ENCODE results near the gene FRMD6.

FRMD6 gene

DNA sequence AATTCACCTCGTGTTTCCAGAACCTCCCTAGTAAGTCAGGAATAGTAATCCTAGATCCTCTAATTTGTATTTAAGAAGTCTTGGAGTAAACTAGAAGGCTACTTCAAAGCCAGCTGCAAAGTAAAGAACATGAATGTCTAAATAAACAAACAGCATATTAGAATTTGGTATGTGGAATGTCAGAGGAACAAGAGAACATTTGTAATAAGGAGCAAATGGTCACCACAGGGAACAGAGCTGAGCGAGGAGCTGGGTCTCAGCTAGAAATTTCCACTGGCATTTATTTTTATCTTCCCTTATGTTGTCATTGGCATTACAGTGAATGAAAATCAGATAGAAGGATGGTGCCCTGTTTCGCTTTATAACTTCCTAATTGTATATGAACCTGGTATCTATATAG, 50.2 kb downstream of the FRMD6 start:
- H3K27me3 ChIP-seq (ENCODE audit: insufficient read depth, low read length, poor library complexity, severe bottlenecking): no peaks in the 10 kb centered on the region
- TF ChIP-seq EZH2phosphoT487 (IDR thresholded peaks at IDR 0.05; ENCODE audit: borderline replicate concordance): no peak
- TF ChIP-seq, protein P1, sequence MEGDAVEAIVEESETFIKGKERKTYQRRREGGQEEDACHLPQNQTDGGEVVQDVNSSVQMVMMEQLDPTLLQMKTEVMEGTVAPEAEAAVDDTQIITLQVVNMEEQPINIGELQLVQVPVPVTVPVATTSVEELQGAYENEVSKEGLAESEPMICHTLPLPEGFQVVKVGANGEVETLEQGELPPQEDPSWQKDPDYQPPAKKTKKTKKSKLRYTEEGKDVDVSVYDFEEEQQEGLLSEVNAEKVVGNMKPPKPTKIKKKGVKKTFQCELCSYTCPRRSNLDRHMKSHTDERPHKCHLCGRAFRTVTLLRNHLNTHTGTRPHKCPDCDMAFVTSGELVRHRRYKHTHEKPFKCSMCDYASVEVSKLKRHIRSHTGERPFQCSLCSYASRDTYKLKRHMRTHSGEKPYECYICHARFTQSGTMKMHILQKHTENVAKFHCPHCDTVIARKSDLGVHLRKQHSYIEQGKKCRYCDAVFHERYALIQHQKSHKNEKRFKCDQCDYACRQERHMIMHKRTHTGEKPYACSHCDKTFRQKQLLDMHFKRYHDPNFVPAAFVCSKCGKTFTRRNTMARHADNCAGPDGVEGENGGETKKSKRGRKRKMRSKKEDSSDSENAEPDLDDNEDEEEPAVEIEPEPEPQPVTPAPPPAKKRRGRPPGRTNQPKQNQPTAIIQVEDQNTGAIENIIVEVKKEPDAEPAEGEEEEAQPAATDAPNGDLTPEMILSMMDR (conservative IDR thresholded peaks at IDR 0.05; ENCODE audit: low read length): no peak
- H3K4me1 ChIP-seq (ENCODE audit: insufficient read depth, low read length, poor library complexity, severe bottlenecking): no peaks in the 10 kb centered on the region
- no peak overlapping the region for H3K9ac ChIP-seq (ENCODE audit: low read depth, low read length, poor library complexity, severe bottlenecking)
- no peaks in the 10 kb centered on the region for H3K36me3 ChIP-seq (ENCODE audit: insufficient read depth, low read length)
- no peaks in the 10 kb centered on the region for H4K20me1 ChIP-seq (ENCODE audit: insufficient read depth, low read length, poor library complexity, severe bottlenecking)
- no peaks in the 10 kb centered on the region for H3K9me3 ChIP-seq (ENCODE audit: insufficient read depth, low read depth, low read length)
- H3F3A ChIP-seq (ENCODE audit: low read depth): no peaks in the 10 kb centered on the region
- no peak overlapping the region for H3K4me3 ChIP-seq (ENCODE audit: low read length, poor library complexity, severe bottlenecking)
- H3K79me2 ChIP-seq (ENCODE audit: insufficient read depth, low read length): no peaks in the 10 kb centered on the region
- no peak overlapping the region for H3K4me2 ChIP-seq (ENCODE audit: low read depth, low read length, poor library complexity, severe bottlenecking)
- H3K9me2 ChIP-seq (replicated peaks; ENCODE audit: low read depth, low read length): no peaks in the 10 kb centered on the region
- H2AFZ ChIP-seq (ENCODE audit: low read length): no peak overlapping the region

DNA sequence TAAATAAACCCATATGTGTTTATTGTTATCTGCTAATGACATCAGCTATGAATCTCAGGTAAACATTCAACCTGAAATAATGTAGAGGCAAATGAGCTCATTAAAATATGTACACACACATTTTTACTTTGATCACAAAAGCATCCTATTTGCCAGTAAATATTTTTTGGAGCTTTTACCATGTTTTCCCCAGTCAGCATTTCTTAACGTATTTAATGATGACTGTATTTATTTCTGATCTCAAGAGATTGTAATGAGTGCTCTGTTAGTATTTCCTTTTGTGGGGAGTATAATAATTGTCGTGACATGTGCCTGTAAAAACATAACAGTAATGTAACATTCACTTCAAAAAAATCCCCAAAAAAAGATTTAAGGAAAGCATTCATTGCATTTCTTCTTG, 52.1 kb downstream of the FRMD6 start:
- Histone ChIP-seq H3K79me2 (ENCODE audit: insufficient read depth, low read length) (no peaks in the 10 kb centered on the region), H4K20me1 (ENCODE audit: insufficient read depth, low read length, poor library complexity, severe bottlenecking) (no peaks in the 10 kb centered on the region), H3K36me3 (ENCODE audit: insufficient read depth, low read length) (no peaks in the 10 kb centered on the region), H3K4me3 (ENCODE audit: low read length, poor library complexity, severe bottlenecking) (no peak overlapping the region), H2AFZ (ENCODE audit: low read length) (no peak overlapping the region), H3K9me3 (ENCODE audit: insufficient read depth, low read depth, low read length) (no peaks in the 10 kb centered on the region), H3F3A (ENCODE audit: low read depth) (no peaks in the 10 kb centered on the region), H3K4me2 (ENCODE audit: low read depth, low read length, poor library complexity, severe bottlenecking) (no peak overlapping the region), H3K9ac (ENCODE audit: low read depth, low read length, poor library complexity, severe bottlenecking) (no peak overlapping the region), H3K27me3 (ENCODE audit: insufficient read depth, low read length, poor library complexity, severe bottlenecking) (no peaks in the 10 kb centered on the region), H3K4me1 (ENCODE audit: insufficient read depth, low read length, poor library complexity, severe bottlenecking) (no peaks in the 10 kb centered on the region), H3K9me2 (replicated peaks; ENCODE audit: low read depth, low read length) (no peaks in the 10 kb centered on the region)
- no peak for TF ChIP-seq EZH2phosphoT487 (IDR thresholded peaks at IDR 0.05; ENCODE audit: borderline replicate concordance)
- TF ChIP-seq, protein P1 (conservative IDR thresholded peaks at IDR 0.05; ENCODE audit: low read length): no peak

DNA sequence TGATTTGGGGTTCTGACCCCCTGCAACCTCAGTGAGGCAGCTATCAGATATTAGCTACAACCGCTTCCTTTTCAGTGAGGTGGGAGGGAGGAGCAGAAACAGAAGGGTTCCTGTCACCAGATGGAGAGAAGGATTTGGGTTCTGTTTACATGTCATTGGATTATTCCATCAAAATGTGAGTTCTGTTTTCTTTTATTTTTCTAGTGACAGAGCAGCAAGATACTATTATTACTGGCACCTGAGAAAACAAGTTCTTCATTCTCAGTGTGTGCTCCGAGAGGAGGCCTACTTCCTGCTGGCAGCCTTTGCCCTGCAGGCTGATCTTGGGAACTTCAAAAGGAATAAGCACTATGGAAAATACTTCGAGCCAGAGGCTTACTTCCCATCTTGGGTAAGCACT, 52.8 kb downstream of the FRMD6 start:
- Histone ChIP-seq H3K79me2 (ENCODE audit: insufficient read depth, low read length) (no peaks in the 10 kb centered on the region), H3K27me3 (ENCODE audit: insufficient read depth, low read length, poor library complexity, severe bottlenecking) (no peaks in the 10 kb centered on the region), H3K36me3 (ENCODE audit: insufficient read depth, low read length) (no peaks in the 10 kb centered on the region), H3K9me3 (ENCODE audit: insufficient read depth, low read depth, low read length) (no peaks in the 10 kb centered on the region), H3K4me1 (ENCODE audit: insufficient read depth, low read length, poor library complexity, severe bottlenecking) (no peaks in the 10 kb centered on the region), H2AFZ (ENCODE audit: low read length) (no peak overlapping the region), H3K4me2 (ENCODE audit: low read depth, low read length, poor library complexity, severe bottlenecking) (no peak overlapping the region), H3K9me2 (replicated peaks; ENCODE audit: low read depth, low read length) (no peaks in the 10 kb centered on the region), H3K9ac (ENCODE audit: low read depth, low read length, poor library complexity, severe bottlenecking) (no peak overlapping the region), H4K20me1 (ENCODE audit: insufficient read depth, low read length, poor library complexity, severe bottlenecking) (no peaks in the 10 kb centered on the region), H3K4me3 (ENCODE audit: low read length, poor library complexity, severe bottlenecking) (no peak overlapping the region), H3F3A (ENCODE audit: low read depth) (no peaks in the 10 kb centered on the region)
- TF ChIP-seq, protein P1 (conservative IDR thresholded peaks at IDR 0.05; ENCODE audit: low read length): no peak
- no peak for TF ChIP-seq EZH2phosphoT487 (IDR thresholded peaks at IDR 0.05; ENCODE audit: borderline replicate concordance)

Measured in Loucy (cell line).